Kidney glomerular epithelial cell (primary cell): ENCODE measurements around the gene MIA3.
"Not testable (repeated sequence)": the region's sequence is repeated elsewhere in the genome, so short reads cannot be mapped to it uniquely, and the experiment has no call there.

Experiments
- DNase-seq: peaks from one replicate; lab custom pipeline; 2025; lab: John Stamatoyannopoulos, UW

The MIA3 gene

GRCh38 chr1:222663431-222663934 lies 45.6 kb downstream of the MIA3 start:
- DNase-seq: no peak

GRCh38 chr1:222665964-222666363 lies 48.1 kb downstream of the MIA3 start:
- DNase-seq: no peak

- not testable (repeated sequence) for DNase-seq
Observed at GRCh38 chr1:222668184-222668583, 50.3 kb downstream of the MIA3 start.

GRCh38 chr1:222669107-222669506 lies 51.2 kb downstream of the MIA3 start:
- not testable (repeated sequence) for DNase-seq

- DNase-seq: no peak
Observed at GRCh38 chr1:222670110-222670509, 52.2 kb downstream of the MIA3 start.

- DNase-seq: no peak
Observed at GRCh38 chr1:222680080-222680479, 62.2 kb downstream of the MIA3 start.

GRCh38 chr1:222691016-222691415 lies 73.1 kb downstream of the MIA3 start:
- DNase-seq: no peak

- no peak for DNase-seq
Observed at GRCh38 chr1:222694927-222695326, 77.0 kb downstream of the MIA3 start.

- no peak for DNase-seq
Observed at GRCh38 chr1:222696741-222697140, 78.8 kb downstream of the MIA3 start.

- DNase-seq: no peak
Observed at GRCh38 chr1:222697203-222697602, 79.3 kb downstream of the MIA3 start.

- DNase-seq: no peak
Observed at GRCh38 chr1:222697826-222698225, 79.9 kb downstream of the MIA3 start.

GRCh38 chr1:222702210-222702609 lies 84.3 kb downstream of the MIA3 start:
- no peak for DNase-seq

- no peak for DNase-seq
Observed at GRCh38 chr1:222704260-222704659, 86.4 kb downstream of the MIA3 start.

GRCh38 chr1:222706815-222707214 lies 88.9 kb downstream of the MIA3 start:
- no peak for DNase-seq

GRCh38 chr1:222709700-222710153 lies 91.8 kb downstream of the MIA3 start:
- DNase-seq: no peak

- peak; percentile 71 for DNase-seq
Observed at GRCh38 chr1:222711319-222712252, 93.7 kb downstream of the MIA3 start.

GRCh38 chr1:222712253-222713090 lies 94.6 kb downstream of the MIA3 start, which contains the start of the genes AIDA and BROX:
Gene AIDA, minus strand, starts transcription at chr1:222712491. Its CDS starts 174 bp downstream, at chr1:222712317.
Gene BROX, plus strand, starts transcription at chr1:222712564. Its CDS starts 3,136 bp downstream, at chr1:222715700.
- DNase-seq: peak; percentile 89

GRCh38 chr1:222713091-222713961 lies 95.4 kb downstream of the MIA3 start:
- peak; percentile 93 for DNase-seq

GRCh38 chr1:222716393-222716792 lies 98.5 kb downstream of the MIA3 start:
- DNase-seq: no peak
